ENCODE data around the gene SMR3B.

SMR3B gene

DNA sequence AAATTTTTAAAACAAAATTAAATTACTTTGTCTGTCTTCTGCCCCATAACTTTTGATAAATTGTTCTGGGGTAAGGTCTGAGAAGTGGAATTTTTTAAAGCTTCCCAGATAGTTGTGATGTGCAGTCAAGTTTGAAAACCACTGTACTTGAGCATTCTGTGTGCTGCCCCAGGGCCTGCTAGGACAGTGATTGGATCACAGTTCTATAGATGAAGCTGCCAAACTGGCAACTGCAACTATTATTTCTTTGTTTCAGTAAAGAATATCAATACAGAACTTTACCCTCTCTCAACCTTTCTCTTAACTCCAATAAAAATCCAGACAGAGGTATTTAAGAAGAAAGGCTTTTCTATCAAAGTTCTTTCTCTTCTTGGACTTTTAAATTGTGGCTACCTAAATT is 14.6 kb downstream of the SMR3B start, which contains the start of gene OPRPN:
OPRPN (plus strand) TSS at position 361 of the 400 bp plus-strand sequence. CDS start 1,346 bp downstream, outside the sequence.
- no peaks in the 10 kb centered on the region for H3K4me1 ChIP-seq (ENCODE audit: control extremely low read depth in 1 of 4, control insufficient read depth in 4 of 4, insufficient read depth in 4 of 4, low read length in 3 of 4)
- ChIA-PET POLR2A (no interaction called here), CTCF (no interaction called here)
- no peak for DNase-seq
- H3K4me3 ChIP-seq (ENCODE audit: control insufficient read depth in 1 of 7, extremely low read depth in 1 of 7, insufficient read depth in 4 of 7, low read depth in 2 of 7, low read length in 6 of 7) = no peak within 1 kb of the TSS
- H3K9me3 ChIP-seq (ENCODE audit: control extremely low read depth in 1 of 5, control insufficient read depth in 4 of 5, insufficient read depth in 2 of 5, low read depth in 1 of 5, low read length in 4 of 5) = no peaks in the 10 kb centered on the region
- H3K27ac ChIP-seq (ENCODE audit: insufficient read depth in 1 of 2, low read depth in 1 of 2, low read length in 2 of 2, poor library complexity in 1 of 2, severe bottlenecking in 2 of 2) = no peak within 1 kb of the TSS
- no peaks in the 10 kb centered on the region for H3K36me3 ChIP-seq (ENCODE audit: control insufficient read depth in 4 of 4, insufficient read depth in 4 of 4, low read length in 3 of 4)
- no peaks in the 10 kb centered on the region for H3K27me3 ChIP-seq (replicated peaks in 2 of 5; ENCODE audit: control insufficient read depth in 4 of 5, insufficient read depth in 5 of 5, low read length in 4 of 5)

DNA sequence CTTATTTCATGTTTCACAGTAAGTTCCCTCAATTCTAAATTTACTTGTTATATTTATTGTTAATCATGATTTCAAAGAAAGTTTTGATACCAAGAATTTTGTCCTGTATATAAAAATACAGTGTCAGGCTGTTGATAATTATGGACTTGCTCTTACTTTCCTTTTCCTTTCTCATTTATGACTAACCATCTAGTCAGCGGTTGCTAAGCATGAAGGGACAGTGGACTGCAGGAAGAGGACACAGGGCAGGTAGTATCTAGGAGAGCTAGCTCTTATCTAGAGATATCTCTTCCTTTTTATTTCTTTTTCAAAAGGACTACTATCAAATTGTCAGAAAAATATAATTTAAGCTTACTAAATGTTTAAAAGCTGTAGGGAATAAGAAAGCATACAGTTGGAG is 16.4 kb downstream of the SMR3B start:
- CTCF ChIA-PET = no interaction called here
- POLR2A ChIA-PET = no interaction called here

DNA sequence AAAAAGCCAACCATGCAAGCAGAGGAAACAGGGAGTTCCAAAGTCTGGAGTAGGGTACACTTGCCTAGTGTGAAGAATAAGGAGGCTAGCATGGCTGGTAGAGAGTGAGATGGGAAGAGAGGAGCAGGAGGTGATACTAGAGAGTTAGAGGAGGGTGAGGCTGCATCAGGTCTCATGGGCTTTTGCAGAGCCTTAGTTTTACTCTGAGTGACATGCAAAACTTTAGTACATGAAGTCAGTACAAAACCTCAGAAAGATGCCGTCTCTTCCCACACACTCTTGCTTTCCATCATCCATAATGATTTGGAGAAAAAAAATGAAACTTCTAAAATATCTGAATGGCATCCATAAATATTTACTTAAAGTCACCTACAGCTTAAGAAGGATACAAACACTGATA is 19.8 kb downstream of the SMR3B start:
- Histone ChIP-seq H3K36me3 (ENCODE audit: control insufficient read depth in 4 of 4, insufficient read depth in 4 of 4, low read length in 3 of 4) (no peaks in the 10 kb centered on the region), H3K4me3 (ENCODE audit: control insufficient read depth in 1 of 7, extremely low read depth in 1 of 7, insufficient read depth in 4 of 7, low read depth in 2 of 7, low read length in 6 of 7) (no peak overlapping the region), H3K9me3 (ENCODE audit: control extremely low read depth in 1 of 5, control insufficient read depth in 4 of 5, insufficient read depth in 2 of 5, low read depth in 1 of 5, low read length in 4 of 5) (no peaks in the 10 kb centered on the region), H3K27ac (ENCODE audit: insufficient read depth in 1 of 2, low read depth in 1 of 2, low read length in 2 of 2, poor library complexity in 1 of 2, severe bottlenecking in 2 of 2) (no peak overlapping the region), H3K27me3 (replicated peaks in 2 of 5; ENCODE audit: control insufficient read depth in 4 of 5, insufficient read depth in 5 of 5, low read length in 4 of 5) (no peaks in the 10 kb centered on the region), H3K4me1 (ENCODE audit: control extremely low read depth in 1 of 4, control insufficient read depth in 4 of 4, insufficient read depth in 4 of 4, low read length in 3 of 4) (no peaks in the 10 kb centered on the region)
- ChIA-PET POLR2A (no interaction called here), CTCF (no interaction called here)
- no peak for DNase-seq
- WGBS (ENCODE audit: insufficient coverage) = no CpG with 5 or more reads among the region's 1 CpG

More for the DNA sequence above, 16.4 kb downstream of the SMR3B start:
- WGBS (ENCODE audit: insufficient coverage) = no CpG with 5 or more reads among the region's 1 CpG
- H3K4me3 ChIP-seq (ENCODE audit: control insufficient read depth in 1 of 7, extremely low read depth in 1 of 7, insufficient read depth in 4 of 7, low read depth in 2 of 7, low read length in 6 of 7) = no peak overlapping the region
- no peak for DNase-seq
- no peaks in the 10 kb centered on the region for H3K9me3 ChIP-seq (ENCODE audit: control extremely low read depth in 1 of 5, control insufficient read depth in 4 of 5, insufficient read depth in 2 of 5, low read depth in 1 of 5, low read length in 4 of 5)
- no peak overlapping the region for H3K27ac ChIP-seq (ENCODE audit: insufficient read depth in 1 of 2, low read depth in 1 of 2, low read length in 2 of 2, poor library complexity in 1 of 2, severe bottlenecking in 2 of 2)
- no peaks in the 10 kb centered on the region for H3K27me3 ChIP-seq (replicated peaks in 2 of 5; ENCODE audit: control insufficient read depth in 4 of 5, insufficient read depth in 5 of 5, low read length in 4 of 5)
- no peaks in the 10 kb centered on the region for H3K4me1 ChIP-seq (ENCODE audit: control extremely low read depth in 1 of 4, control insufficient read depth in 4 of 4, insufficient read depth in 4 of 4, low read length in 3 of 4)
- no peaks in the 10 kb centered on the region for H3K36me3 ChIP-seq (ENCODE audit: control insufficient read depth in 4 of 4, insufficient read depth in 4 of 4, low read length in 3 of 4)

DNA sequence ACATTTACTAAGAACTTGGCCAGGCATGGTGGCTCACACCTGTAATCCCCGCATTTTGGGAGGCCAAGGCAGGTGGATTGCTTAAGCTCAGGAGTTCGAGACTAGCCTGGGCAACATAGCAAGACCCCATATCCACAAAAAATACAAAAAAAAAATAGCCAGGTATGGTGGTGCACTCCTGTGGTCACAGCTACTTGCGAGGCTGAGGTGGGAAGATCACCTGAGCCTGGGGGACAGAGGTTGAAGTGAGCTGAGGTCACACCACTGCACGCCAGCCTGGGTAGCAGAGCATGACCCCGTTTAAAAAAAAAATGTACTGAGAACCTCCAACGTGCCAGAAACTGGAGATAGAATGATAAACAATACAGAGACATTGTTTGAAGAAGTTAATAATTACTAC is 22.8 kb downstream of the SMR3B start:
- H3K4me3 ChIP-seq (ENCODE audit: control insufficient read depth in 1 of 7, extremely low read depth in 1 of 7, insufficient read depth in 4 of 7, low read depth in 2 of 7, low read length in 6 of 7) = no peak overlapping the region
- WGBS (ENCODE audit: insufficient coverage) = 94% methylated on average over 3 of the region's 6 CpGs
- H3K27me3 ChIP-seq (replicated peaks in 2 of 5; ENCODE audit: control insufficient read depth in 4 of 5, insufficient read depth in 5 of 5, low read length in 4 of 5) = peaks cover 0 to 2% (median 0%) of the 10 kb centered on the region in 5 experiments
- H3K9me3 ChIP-seq (ENCODE audit: control extremely low read depth in 1 of 5, control insufficient read depth in 4 of 5, insufficient read depth in 2 of 5, low read depth in 1 of 5, low read length in 4 of 5) = no peaks in the 10 kb centered on the region
- no peak overlapping the region for H3K27ac ChIP-seq (ENCODE audit: insufficient read depth in 1 of 2, low read depth in 1 of 2, low read length in 2 of 2, poor library complexity in 1 of 2, severe bottlenecking in 2 of 2)
- DNase-seq = no peak
- H3K4me1 ChIP-seq (ENCODE audit: control extremely low read depth in 1 of 4, control insufficient read depth in 4 of 4, insufficient read depth in 4 of 4, low read length in 3 of 4) = no peaks in the 10 kb centered on the region
- H3K36me3 ChIP-seq (ENCODE audit: control insufficient read depth in 4 of 4, insufficient read depth in 4 of 4, low read length in 3 of 4) = no peaks in the 10 kb centered on the region
- ChIA-PET CTCF (no interaction called here), POLR2A (no interaction called here)

DNA sequence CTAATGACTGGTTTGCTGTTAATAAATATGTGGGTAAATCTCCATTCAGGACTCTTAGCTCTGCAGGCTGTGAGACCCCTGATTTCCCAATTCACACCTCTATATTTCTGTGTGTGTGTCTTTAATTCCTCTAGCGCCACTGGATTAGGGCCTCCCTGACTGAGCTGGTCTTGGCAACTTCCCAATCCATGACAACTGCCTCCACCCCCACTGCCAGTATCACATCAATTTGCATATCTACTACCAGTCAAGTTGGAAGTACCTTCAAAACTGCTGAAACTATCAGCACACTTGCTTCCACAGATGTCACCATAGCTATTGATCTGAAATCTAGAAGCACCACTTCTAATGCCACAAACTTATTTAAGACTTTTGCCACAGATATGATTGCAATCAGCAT is 42.4 kb downstream of the SMR3B start:
- CTCF ChIA-PET = no interaction called here
- no peak for DNase-seq
- Histone ChIP-seq H3K27ac (ENCODE audit: insufficient read depth in 1 of 2, low read depth in 1 of 2, low read length in 2 of 2, poor library complexity in 1 of 2, severe bottlenecking in 2 of 2) (no peak overlapping the region), H3K36me3 (ENCODE audit: control insufficient read depth in 4 of 4, insufficient read depth in 4 of 4, low read length in 3 of 4) (no peaks in the 10 kb centered on the region), H3K4me3 (ENCODE audit: control insufficient read depth in 1 of 7, extremely low read depth in 1 of 7, insufficient read depth in 4 of 7, low read depth in 2 of 7, low read length in 6 of 7) (no peak overlapping the region), H3K27me3 (replicated peaks in 2 of 5; ENCODE audit: control insufficient read depth in 4 of 5, insufficient read depth in 5 of 5, low read length in 4 of 5) (no peaks in the 10 kb centered on the region), H3K9me3 (ENCODE audit: control extremely low read depth in 1 of 5, control insufficient read depth in 4 of 5, insufficient read depth in 2 of 5, low read depth in 1 of 5, low read length in 4 of 5) (peaks cover 0 to 3% (median 0%) of the 10 kb centered on the region in 5 experiments), H3K4me1 (ENCODE audit: control extremely low read depth in 1 of 4, control insufficient read depth in 4 of 4, insufficient read depth in 4 of 4, low read length in 3 of 4) (no peaks in the 10 kb centered on the region)
- POLR2A ChIA-PET = no interaction called here
- 83% methylated on average over 1 of the region's 1 CpG for WGBS (ENCODE audit: insufficient coverage)

DNA sequence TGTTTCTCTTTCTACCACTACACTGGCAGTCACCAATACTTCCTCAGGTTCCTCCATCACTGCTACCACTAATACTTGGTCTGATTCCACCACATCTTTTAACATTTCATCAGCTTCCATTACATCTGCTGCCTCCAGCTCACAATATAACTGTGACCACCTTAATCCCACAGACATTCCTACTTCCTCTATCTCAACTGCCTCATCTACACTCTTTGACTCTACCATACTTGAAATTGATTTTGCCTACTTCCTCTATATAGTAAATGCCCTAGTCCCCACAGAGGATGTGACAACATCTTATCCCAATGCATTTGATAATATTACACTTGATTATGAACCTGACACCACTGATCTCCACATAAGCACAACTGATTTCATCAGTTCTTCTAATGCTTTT is 43.9 kb downstream of the SMR3B start:
- Histone ChIP-seq H3K4me3 (ENCODE audit: control insufficient read depth in 1 of 7, extremely low read depth in 1 of 7, insufficient read depth in 4 of 7, low read depth in 2 of 7, low read length in 6 of 7) (no peak overlapping the region), H3K27me3 (replicated peaks in 2 of 5; ENCODE audit: control insufficient read depth in 4 of 5, insufficient read depth in 5 of 5, low read length in 4 of 5) (no peaks in the 10 kb centered on the region), H3K4me1 (ENCODE audit: control extremely low read depth in 1 of 4, control insufficient read depth in 4 of 4, insufficient read depth in 4 of 4, low read length in 3 of 4) (no peaks in the 10 kb centered on the region), H3K9me3 (ENCODE audit: control extremely low read depth in 1 of 5, control insufficient read depth in 4 of 5, insufficient read depth in 2 of 5, low read depth in 1 of 5, low read length in 4 of 5) (peaks cover 0 to 3% (median 0%) of the 10 kb centered on the region in 5 experiments), H3K27ac (ENCODE audit: insufficient read depth in 1 of 2, low read depth in 1 of 2, low read length in 2 of 2, poor library complexity in 1 of 2, severe bottlenecking in 2 of 2) (no peak overlapping the region), H3K36me3 (ENCODE audit: control insufficient read depth in 4 of 4, insufficient read depth in 4 of 4, low read length in 3 of 4) (no peaks in the 10 kb centered on the region)
- ChIA-PET CTCF (no interaction called here), POLR2A (no interaction called here)
- DNase-seq = no peak

DNA sequence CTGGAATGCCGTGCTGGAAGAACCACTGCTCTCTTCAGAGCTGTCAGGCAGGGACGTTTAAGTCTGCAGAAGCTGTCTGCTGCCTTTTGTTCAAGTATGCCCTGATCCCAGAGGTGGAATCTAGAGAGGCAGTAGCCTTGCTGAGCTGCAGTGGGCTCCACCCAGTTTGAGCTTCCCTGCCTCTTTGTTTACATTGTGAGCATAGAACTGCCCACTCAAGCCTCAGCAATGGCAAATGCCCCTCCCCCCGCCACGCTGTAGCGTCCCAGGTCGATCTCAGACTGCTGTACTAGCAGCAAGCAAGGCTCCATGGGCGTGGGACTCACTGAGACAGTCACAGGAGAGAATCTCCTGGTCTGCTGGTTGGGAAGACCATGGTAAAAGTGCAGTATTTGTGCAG is 54.3 kb downstream of the SMR3B start:
- Histone ChIP-seq H3K9me3 (ENCODE audit: control extremely low read depth in 1 of 5, control insufficient read depth in 4 of 5, insufficient read depth in 2 of 5, low read depth in 1 of 5, low read length in 4 of 5) (no peaks in the 10 kb centered on the region), H3K36me3 (ENCODE audit: control insufficient read depth in 4 of 4, insufficient read depth in 4 of 4, low read length in 3 of 4) (no peaks in the 10 kb centered on the region), H3K4me3 (ENCODE audit: control insufficient read depth in 1 of 7, extremely low read depth in 1 of 7, insufficient read depth in 4 of 7, low read depth in 2 of 7, low read length in 6 of 7) (no peak overlapping the region), H3K4me1 (ENCODE audit: control extremely low read depth in 1 of 4, control insufficient read depth in 4 of 4, insufficient read depth in 4 of 4, low read length in 3 of 4) (no peaks in the 10 kb centered on the region), H3K27ac (ENCODE audit: insufficient read depth in 1 of 2, low read depth in 1 of 2, low read length in 2 of 2, poor library complexity in 1 of 2, severe bottlenecking in 2 of 2) (no peak overlapping the region), H3K27me3 (replicated peaks in 2 of 5; ENCODE audit: control insufficient read depth in 4 of 5, insufficient read depth in 5 of 5, low read length in 4 of 5) (no peaks in the 10 kb centered on the region)
- ChIA-PET POLR2A (no interaction called here), CTCF (no interaction called here)
- WGBS (ENCODE audit: insufficient coverage) = 74% methylated on average over 3 of the region's 7 CpGs
- DNase-seq = no peak
